Caco-2 (cell line): ENCODE results near the gene KCTD5. TPM values are rescaled to one million over a fixed set of nuclear protein-coding genes. Genes with fewer than 3 reads are reported as not detected.

Source experiments
- BruUV-seq: library from RNA; stranded (reverse); fragments of 400-500 nt; replicated peaks from 2 replicates; lab custom pipeline; 2021; lab: Mats Ljungman, UMichigan
- CTCF ChIA-PET: fragments of 300-600 bp; sonication (Branson Sonifier 250); formaldehyde crosslinking; loops from one replicate; lab custom pipeline; 2022; ENCODE audit warnings: antibody characterized with exemption; lab: Charles Lee
- POLR2A ChIA-PET: fragments of 300-600 bp; sonication (Branson Sonifier 250); formaldehyde crosslinking; loops from one replicate; lab custom pipeline; 2022; ENCODE audit warnings: antibody characterized with exemption; lab: Charles Lee
- DNase-seq, 2 experiments: peaks; one replicate each; pipeline versions ENCODE4 v3.0.0 to v3.0.0-alpha.2; 2020 to 2022
- H3K27me3 ChIP-seq: replicated peaks from 2 replicates; pipeline ENCODE4 v1.6.0; 2011; ENCODE audit warnings: low read length; ENCODE audit not compliant: control insufficient read depth, insufficient read depth
- H3K36me3 ChIP-seq: 2 replicates; pipeline ENCODE4 v1.5.1; 2011; ENCODE audit warnings: low read length; ENCODE audit not compliant: control insufficient read depth, insufficient read depth
- H3K4me1 ChIP-seq: fragments of 250-450 bp; sonication (Bioruptor Pico); 2 replicates; pipeline ENCODE4 v1.5.1; 2020; ENCODE audit warnings: mild to moderate bottlenecking
- H3K4me3 ChIP-seq: 2 replicates; pipeline ENCODE4 v1.5.1; 2011; ENCODE audit warnings: low read depth, mild to moderate bottlenecking, control low read depth, low read length
- H3K9me3 ChIP-seq: fragments of 250-450 bp; sonication (Bioruptor Pico); 2 replicates; pipeline ENCODE4 v1.5.1; 2020; ENCODE audit warnings: mild to moderate bottlenecking, moderate library complexity
- H3K27ac Mint-ChIP-seq: one replicate; pipeline ENCODE4 v1.8.0; 2022; ENCODE audit warnings: mixed read lengths; ENCODE audit not compliant: unreplicated experiment
- H3K27me3 Mint-ChIP-seq: one replicate; pipeline ENCODE4 v1.8.0; 2022; ENCODE audit warnings: mixed read lengths; ENCODE audit not compliant: insufficient read depth, unreplicated experiment
- H3K36me3 Mint-ChIP-seq: one replicate; pipeline ENCODE4 v1.8.0; 2022; ENCODE audit warnings: mild to moderate bottlenecking, mixed read lengths; ENCODE audit not compliant: insufficient read depth, unreplicated experiment
- H3K4me1 Mint-ChIP-seq: one replicate; pipeline ENCODE4 v1.8.0; 2022; ENCODE audit warnings: low read depth, mixed read lengths; ENCODE audit not compliant: unreplicated experiment
- H3K4me3 Mint-ChIP-seq: one replicate; pipeline ENCODE4 v1.8.0; 2022; ENCODE audit warnings: mild to moderate bottlenecking, moderate library complexity, mixed read lengths; ENCODE audit not compliant: unreplicated experiment
- H3K9me3 Mint-ChIP-seq: one replicate; pipeline ENCODE4 v1.8.0; 2022; ENCODE audit warnings: mixed read lengths; ENCODE audit not compliant: unreplicated experiment
- CTCF ChIP-seq, 2 experiments: fragments of 200-600 bp in 1 of 2; IDR thresholded peaks; 1 replicate in 1 of 2; 2 replicates in 1 of 2; pipeline versions ENCODE4 v1.5.1 to v1.8.0; 2011 to 2022; ENCODE audit warnings: antibody characterized with exemption in 1 of 2, control low read depth in 1 of 2, inconsistent platforms in 1 of 2, low read depth in 1 of 2, low read length in 1 of 2, mild to moderate bottlenecking in 1 of 2, moderate library complexity in 1 of 2; ENCODE audit not compliant: insufficient read depth in 1 of 2, severe bottlenecking in 1 of 2, unreplicated experiment in 1 of 2
- intact Hi-C: fragments of 100-400 bp; cut with micrococcal nuclease; formaldehyde crosslinking; loops from one replicate; pipeline ENCODE4 v1.10.0; 2022; ENCODE audit not compliant: unreplicated experiment
- total RNA-seq: library from RNA; stranded (reverse); gene quantifications from 2 replicates; pipeline ENCODE4 v1.2.3, GENCODE V29; 2022

The KCTD5 gene
- total RNA-seq, 1 experiment from 2014 or later: 30.4 TPM

DNA sequence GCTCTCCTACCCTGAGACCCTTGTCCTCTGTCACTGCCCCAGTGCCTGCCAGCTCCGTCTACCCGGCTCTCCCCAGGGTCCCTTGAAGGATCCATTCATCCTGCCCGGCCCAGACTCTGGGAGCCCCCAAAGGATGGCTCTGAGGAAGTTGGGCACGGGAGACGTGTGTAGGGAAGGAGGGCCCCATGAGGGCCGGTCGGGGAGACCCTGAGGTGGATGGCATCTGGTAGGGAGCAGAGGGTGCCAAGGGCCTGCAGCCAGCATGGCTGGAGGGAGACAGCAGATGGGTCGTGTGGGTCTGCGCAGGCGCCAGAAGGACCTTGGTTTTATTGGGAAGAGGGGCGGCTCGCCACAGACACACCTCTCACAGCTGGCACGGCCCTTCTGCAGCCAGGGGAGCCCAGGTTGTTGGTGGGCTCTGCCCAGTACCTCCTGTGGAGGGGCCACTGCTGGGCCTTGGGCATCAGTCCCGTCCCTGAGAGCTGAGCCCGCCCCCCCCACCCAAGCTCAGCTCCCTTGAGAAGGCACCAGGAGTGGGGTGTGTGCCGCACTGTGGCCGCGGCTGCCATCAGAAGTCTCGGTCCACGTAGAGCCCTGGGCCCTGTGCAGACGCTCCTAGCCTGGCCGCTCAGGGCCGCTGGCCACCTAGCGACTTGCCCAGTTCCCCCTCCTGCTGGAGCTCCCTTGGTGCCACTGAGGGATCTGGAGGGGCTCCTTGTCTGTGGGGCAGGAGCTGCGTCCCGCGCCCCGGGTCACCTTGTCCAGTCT lies 16.0 kb downstream of the KCTD5 start:
- peaks cover 2% of the 10 kb centered on the region; the same call in 1 of the 2 replicates for H3K36me3 ChIP-seq
- Mint-ChIP-seq H3K36me3 (peaks cover 24% of the 10 kb centered on the region), H3K27me3 (no peaks in the 10 kb centered on the region), H3K27ac (no peak overlapping the region), H3K4me1 (no peaks in the 10 kb centered on the region), H3K9me3 (no peaks in the 10 kb centered on the region), H3K4me3 (no peak overlapping the region)
- H3K27me3 ChIP-seq: no peaks in the 10 kb centered on the region
- H3K4me3 ChIP-seq: no peak overlapping the region
- intact Hi-C loops: no loop called here
- no peak for DNase-seq
- CTCF ChIA-PET: no interaction called here
- H3K9me3 ChIP-seq: no peaks in the 10 kb centered on the region
- H3K4me1 ChIP-seq: no peaks in the 10 kb centered on the region
- POLR2A ChIA-PET: interaction anchor here (0.6 kb wide), 1 partner anchor 16 kb away, joined by 4 read pairs; the partner anchor contains the start of gene KCTD5
- BruUV-seq: no TSS peak
- TF ChIP-seq CTCF (IDR thresholded peaks at IDR 0.05; ENCODE audit: insufficient read depth in 1 of 2, low read depth in 1 of 2, low read length in 1 of 2, severe bottlenecking in 1 of 2, unreplicated experiment in 1 of 2): no peak

- Mint-ChIP-seq H3K27ac (no peak overlapping the region), H3K27me3 (no peaks in the 10 kb centered on the region), H3K36me3 (peaks cover 24% of the 10 kb centered on the region), H3K9me3 (no peaks in the 10 kb centered on the region), H3K4me3 (no peak overlapping the region), H3K4me1 (no peaks in the 10 kb centered on the region)
- H3K36me3 ChIP-seq: peaks cover 2% of the 10 kb centered on the region; the same call in 1 of the 2 replicates
- no peak for TF ChIP-seq CTCF (IDR thresholded peaks at IDR 0.05; ENCODE audit: insufficient read depth in 1 of 2, low read depth in 1 of 2, low read length in 1 of 2, severe bottlenecking in 1 of 2, unreplicated experiment in 1 of 2)
- no peaks in the 10 kb centered on the region for H3K9me3 ChIP-seq
- BruUV-seq: no TSS peak
- no peak overlapping the region for H3K4me3 ChIP-seq
- POLR2A ChIA-PET: interaction anchor here (0.6 kb wide), 1 partner anchor 17 kb away, joined by 4 read pairs; the partner anchor contains the start of gene KCTD5
- H3K27me3 ChIP-seq: no peaks in the 10 kb centered on the region
- intact Hi-C loops: no loop called here
- no peak for DNase-seq
- CTCF ChIA-PET: no interaction called here
- no peaks in the 10 kb centered on the region for H3K4me1 ChIP-seq
Measured at GRCh38 chr16:2698965-2699750, 16.8 kb downstream of the KCTD5 start.

DNA sequence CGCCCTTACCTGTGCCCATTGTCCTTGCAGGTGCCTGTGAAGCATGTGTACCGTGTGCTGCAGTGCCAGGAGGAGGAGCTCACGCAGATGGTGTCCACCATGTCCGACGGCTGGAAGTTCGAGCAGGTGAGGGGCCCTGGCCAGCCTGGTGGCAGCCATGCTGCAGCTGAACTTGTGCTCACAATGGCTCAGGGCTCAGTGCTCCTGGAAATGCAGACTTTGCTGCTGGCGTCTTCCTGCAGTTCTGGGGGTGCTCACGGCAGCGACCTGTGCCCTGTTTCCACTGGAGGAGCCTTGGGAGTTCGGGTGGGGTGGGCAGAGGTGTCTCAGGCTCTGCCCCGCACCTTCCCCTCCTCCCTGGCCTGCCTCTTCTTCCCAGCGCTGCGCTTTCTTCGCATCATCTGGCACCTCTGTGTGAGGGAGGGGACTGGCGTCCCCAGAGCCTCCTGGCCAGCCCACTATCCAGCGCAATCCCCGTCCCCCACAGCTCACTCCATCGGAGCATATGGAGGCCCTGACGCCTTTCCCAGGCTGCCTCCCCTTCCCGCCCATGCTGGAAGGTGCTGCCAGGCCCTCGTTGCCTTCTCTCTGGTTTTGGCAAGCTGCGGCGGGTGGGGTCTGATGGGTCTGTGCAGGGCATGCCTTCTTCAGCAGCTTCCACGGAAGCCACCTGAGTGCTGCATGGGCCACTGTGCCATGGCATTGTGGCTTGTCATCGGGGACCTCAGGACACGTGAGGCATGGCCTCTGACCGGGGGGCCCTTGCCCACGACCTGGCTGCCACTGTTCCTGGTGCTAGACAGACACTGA lies 17.7 kb downstream of the KCTD5 start:
- no peaks in the 10 kb centered on the region for H3K4me1 Mint-ChIP-seq
- no peak for TF ChIP-seq CTCF (IDR thresholded peaks at IDR 0.05; ENCODE audit: insufficient read depth in 1 of 2, low read depth in 1 of 2, low read length in 1 of 2, severe bottlenecking in 1 of 2, unreplicated experiment in 1 of 2)
- H3K27ac Mint-ChIP-seq: no peak overlapping the region
- intact Hi-C loops: no loop called here
- Histone ChIP-seq H3K27me3 (no peaks in the 10 kb centered on the region), H3K36me3 (peaks cover 2% of the 10 kb centered on the region; the same call in 1 of the 2 replicates), H3K9me3 (no peaks in the 10 kb centered on the region), H3K4me3 (no peak overlapping the region), H3K4me1 (no peaks in the 10 kb centered on the region)
- no peak overlapping the region for H3K4me3 Mint-ChIP-seq
- DNase-seq: no peak
- POLR2A ChIA-PET: no interaction called here
- H3K36me3 Mint-ChIP-seq: peaks cover 24% of the 10 kb centered on the region
- H3K9me3 Mint-ChIP-seq: no peaks in the 10 kb centered on the region
- BruUV-seq: no TSS peak
- no peaks in the 10 kb centered on the region for H3K27me3 Mint-ChIP-seq
- CTCF ChIA-PET: no interaction called here
